ENCODE data around the gene SPAG9. TPM values are rescaled to one million over a fixed set of nuclear protein-coding genes. Genes with fewer than 3 reads are reported as not detected.

The SPAG9 gene
- total RNA-seq, 1 experiment from 2014 or later, result 130 TPM

GRCh38 chr17:50927287-50927686, 193.4 kb downstream of the SPAG9 start:
- no TSS peak for BruUV-seq (replicated peaks)
- Mint-ChIP-seq H3K36me3 (ENCODE audit: insufficient read depth, unreplicated experiment) (no peaks in the 10 kb centered on the region), H3K27me3 (ENCODE audit: insufficient read depth, unreplicated experiment) (no peaks in the 10 kb centered on the region), H3K4me1 (ENCODE audit: low read depth, unreplicated experiment) (peaks cover 20% of the 10 kb centered on the region), H3K4me3 (ENCODE audit: unreplicated experiment) (no peak overlapping the region), H3K27ac (ENCODE audit: unreplicated experiment) (no peak overlapping the region), H3K9me3 (ENCODE audit: unreplicated experiment) (no peaks in the 10 kb centered on the region)
- no peak overlapping the region for H3K4me3 ChIP-seq (ENCODE audit: low read depth, low read length)
- intact Hi-C loops (cut with micrococcal nuclease; ENCODE audit: unreplicated experiment), result no loop called here
- CTCF ChIA-PET, result interaction anchor here (0.6 kb wide), 1 partner anchor 16 kb away, joined by 4 read pairs; no protein-coding TSS in a partner anchor
- no peak for TF ChIP-seq CTCF (IDR thresholded peaks at IDR 0.05; ENCODE audit: insufficient read depth in 1 of 2, low read depth in 1 of 2, low read length in 1 of 2, severe bottlenecking in 1 of 2, unreplicated experiment in 1 of 2)
- no peaks in the 10 kb centered on the region for H3K36me3 ChIP-seq (ENCODE audit: control insufficient read depth, insufficient read depth, low read length)
- peaks cover 22% of the 10 kb centered on the region for H3K4me1 ChIP-seq
- no peak for DNase-seq
- POLR2A ChIA-PET, result interaction anchor here (0.6 to 2.3 kb wide), 2 partner anchors 51 to 61 kb away, joined by 9 to 10 read pairs; partner anchors contain the start of gene TOB1
- H3K9me3 ChIP-seq, result no peaks in the 10 kb centered on the region
- no peaks in the 10 kb centered on the region for H3K27me3 ChIP-seq (replicated peaks; ENCODE audit: control insufficient read depth, insufficient read depth, low read length)

GRCh38 chr17:50926523-50926922, 194.1 kb downstream of the SPAG9 start:
- Histone ChIP-seq H3K27me3 (replicated peaks; ENCODE audit: control insufficient read depth, insufficient read depth, low read length) (no peaks in the 10 kb centered on the region), H3K4me3 (ENCODE audit: low read depth, low read length) (no peak overlapping the region), H3K4me1 (peaks cover 21% of the 10 kb centered on the region), H3K9me3 (no peaks in the 10 kb centered on the region), H3K36me3 (ENCODE audit: control insufficient read depth, insufficient read depth, low read length) (no peaks in the 10 kb centered on the region)
- H3K36me3 Mint-ChIP-seq (ENCODE audit: insufficient read depth, unreplicated experiment), result no peaks in the 10 kb centered on the region
- H3K9me3 Mint-ChIP-seq (ENCODE audit: unreplicated experiment), result no peaks in the 10 kb centered on the region
- H3K27ac Mint-ChIP-seq (ENCODE audit: unreplicated experiment), result no peak overlapping the region
- TF ChIP-seq CTCF (IDR thresholded peaks at IDR 0.05; ENCODE audit: insufficient read depth in 1 of 2, low read depth in 1 of 2, low read length in 1 of 2, severe bottlenecking in 1 of 2, unreplicated experiment in 1 of 2), result no peak
- ChIA-PET CTCF (interaction anchor here (0.6 kb wide), 1 partner anchor 135 kb away, joined by 3 read pairs; no protein-coding TSS in a partner anchor), POLR2A (interaction anchor here (1.1 kb wide), 1 partner anchor 60 kb away, joined by 4 read pairs; the partner anchor contains the start of gene TOB1)
- no TSS peak for BruUV-seq (replicated peaks)
- peaks cover 14% of the 10 kb centered on the region for H3K4me1 Mint-ChIP-seq (ENCODE audit: low read depth, unreplicated experiment)
- intact Hi-C loops (cut with micrococcal nuclease; ENCODE audit: unreplicated experiment), result no loop called here
- no peak for DNase-seq
- no peaks in the 10 kb centered on the region for H3K27me3 Mint-ChIP-seq (ENCODE audit: insufficient read depth, unreplicated experiment)
- H3K4me3 Mint-ChIP-seq (ENCODE audit: unreplicated experiment), result no peak overlapping the region

GRCh38 chr17:50925296-50925891, 195.3 kb downstream of the SPAG9 start:
- Mint-ChIP-seq H3K27ac (ENCODE audit: unreplicated experiment) (no peak overlapping the region), H3K4me1 (ENCODE audit: low read depth, unreplicated experiment) (peaks cover 13% of the 10 kb centered on the region), H3K9me3 (ENCODE audit: unreplicated experiment) (no peaks in the 10 kb centered on the region), H3K27me3 (ENCODE audit: insufficient read depth, unreplicated experiment) (no peaks in the 10 kb centered on the region), H3K4me3 (ENCODE audit: unreplicated experiment) (no peak overlapping the region), H3K36me3 (ENCODE audit: insufficient read depth, unreplicated experiment) (no peaks in the 10 kb centered on the region)
- H3K36me3 ChIP-seq (ENCODE audit: control insufficient read depth, insufficient read depth, low read length), result no peaks in the 10 kb centered on the region
- no peak for TF ChIP-seq CTCF (IDR thresholded peaks at IDR 0.05; ENCODE audit: insufficient read depth in 1 of 2, low read depth in 1 of 2, low read length in 1 of 2, severe bottlenecking in 1 of 2, unreplicated experiment in 1 of 2)
- DNase-seq, result no peak
- H3K27me3 ChIP-seq (replicated peaks; ENCODE audit: control insufficient read depth, insufficient read depth, low read length), result no peaks in the 10 kb centered on the region
- ChIA-PET POLR2A (interaction anchor here (0.6 to 1.1 kb wide), 2 partner anchors 59 to 422 kb away, joined by 4 to 5 read pairs; partner anchors contain the start of gene TOB1), CTCF (interaction anchor here (0.6 to 1.1 kb wide), 2 partner anchors 21 to 39 kb away, joined by 3 read pairs; no protein-coding TSS in a partner anchor)
- no peak overlapping the region for H3K4me3 ChIP-seq (ENCODE audit: low read depth, low read length)
- peaks cover 24% of the 10 kb centered on the region for H3K4me1 ChIP-seq
- H3K9me3 ChIP-seq, result no peaks in the 10 kb centered on the region
- BruUV-seq (replicated peaks), result no TSS peak
- intact Hi-C loops (cut with micrococcal nuclease; ENCODE audit: unreplicated experiment), result no loop called here
